ENCODE data around the gene MYMX.

DNA sequence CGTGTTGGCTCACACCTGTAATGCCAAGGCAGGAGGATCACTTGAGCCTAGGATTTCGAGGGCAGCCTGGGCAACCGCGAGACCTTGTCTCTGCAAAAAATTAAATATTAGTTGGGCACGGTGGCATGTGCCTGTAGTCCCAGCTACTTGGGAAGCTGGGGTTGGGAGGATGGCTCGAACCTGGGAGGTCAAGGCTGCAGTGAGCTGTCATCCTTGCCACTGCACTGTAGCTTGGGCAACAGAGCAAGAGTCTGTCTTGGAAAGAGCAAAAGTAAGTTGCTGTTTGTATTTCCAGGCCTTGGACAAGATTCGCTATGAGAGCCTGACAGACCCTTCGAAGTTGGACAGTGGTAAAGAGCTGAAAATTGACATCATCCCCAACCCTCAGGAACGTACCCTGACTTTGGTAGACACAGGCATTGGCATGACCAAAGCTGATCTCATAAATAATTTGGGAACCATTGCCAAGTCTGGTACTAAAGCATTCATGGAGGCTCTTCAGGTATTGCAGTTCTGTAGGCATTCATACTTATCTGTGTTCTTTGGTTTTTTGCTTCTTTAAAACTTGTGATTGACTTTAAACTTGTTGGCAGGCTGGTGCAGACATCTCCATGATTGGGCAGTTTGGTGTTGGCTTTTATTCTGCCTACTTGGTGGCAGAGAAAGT lies 32.5 kb downstream of the MYMX start:
- TF ChIP-seq, protein P1, sequence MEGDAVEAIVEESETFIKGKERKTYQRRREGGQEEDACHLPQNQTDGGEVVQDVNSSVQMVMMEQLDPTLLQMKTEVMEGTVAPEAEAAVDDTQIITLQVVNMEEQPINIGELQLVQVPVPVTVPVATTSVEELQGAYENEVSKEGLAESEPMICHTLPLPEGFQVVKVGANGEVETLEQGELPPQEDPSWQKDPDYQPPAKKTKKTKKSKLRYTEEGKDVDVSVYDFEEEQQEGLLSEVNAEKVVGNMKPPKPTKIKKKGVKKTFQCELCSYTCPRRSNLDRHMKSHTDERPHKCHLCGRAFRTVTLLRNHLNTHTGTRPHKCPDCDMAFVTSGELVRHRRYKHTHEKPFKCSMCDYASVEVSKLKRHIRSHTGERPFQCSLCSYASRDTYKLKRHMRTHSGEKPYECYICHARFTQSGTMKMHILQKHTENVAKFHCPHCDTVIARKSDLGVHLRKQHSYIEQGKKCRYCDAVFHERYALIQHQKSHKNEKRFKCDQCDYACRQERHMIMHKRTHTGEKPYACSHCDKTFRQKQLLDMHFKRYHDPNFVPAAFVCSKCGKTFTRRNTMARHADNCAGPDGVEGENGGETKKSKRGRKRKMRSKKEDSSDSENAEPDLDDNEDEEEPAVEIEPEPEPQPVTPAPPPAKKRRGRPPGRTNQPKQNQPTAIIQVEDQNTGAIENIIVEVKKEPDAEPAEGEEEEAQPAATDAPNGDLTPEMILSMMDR (IDR thresholded peaks at IDR 0.05) = no peak
- TF ChIP-seq, protein P2, sequence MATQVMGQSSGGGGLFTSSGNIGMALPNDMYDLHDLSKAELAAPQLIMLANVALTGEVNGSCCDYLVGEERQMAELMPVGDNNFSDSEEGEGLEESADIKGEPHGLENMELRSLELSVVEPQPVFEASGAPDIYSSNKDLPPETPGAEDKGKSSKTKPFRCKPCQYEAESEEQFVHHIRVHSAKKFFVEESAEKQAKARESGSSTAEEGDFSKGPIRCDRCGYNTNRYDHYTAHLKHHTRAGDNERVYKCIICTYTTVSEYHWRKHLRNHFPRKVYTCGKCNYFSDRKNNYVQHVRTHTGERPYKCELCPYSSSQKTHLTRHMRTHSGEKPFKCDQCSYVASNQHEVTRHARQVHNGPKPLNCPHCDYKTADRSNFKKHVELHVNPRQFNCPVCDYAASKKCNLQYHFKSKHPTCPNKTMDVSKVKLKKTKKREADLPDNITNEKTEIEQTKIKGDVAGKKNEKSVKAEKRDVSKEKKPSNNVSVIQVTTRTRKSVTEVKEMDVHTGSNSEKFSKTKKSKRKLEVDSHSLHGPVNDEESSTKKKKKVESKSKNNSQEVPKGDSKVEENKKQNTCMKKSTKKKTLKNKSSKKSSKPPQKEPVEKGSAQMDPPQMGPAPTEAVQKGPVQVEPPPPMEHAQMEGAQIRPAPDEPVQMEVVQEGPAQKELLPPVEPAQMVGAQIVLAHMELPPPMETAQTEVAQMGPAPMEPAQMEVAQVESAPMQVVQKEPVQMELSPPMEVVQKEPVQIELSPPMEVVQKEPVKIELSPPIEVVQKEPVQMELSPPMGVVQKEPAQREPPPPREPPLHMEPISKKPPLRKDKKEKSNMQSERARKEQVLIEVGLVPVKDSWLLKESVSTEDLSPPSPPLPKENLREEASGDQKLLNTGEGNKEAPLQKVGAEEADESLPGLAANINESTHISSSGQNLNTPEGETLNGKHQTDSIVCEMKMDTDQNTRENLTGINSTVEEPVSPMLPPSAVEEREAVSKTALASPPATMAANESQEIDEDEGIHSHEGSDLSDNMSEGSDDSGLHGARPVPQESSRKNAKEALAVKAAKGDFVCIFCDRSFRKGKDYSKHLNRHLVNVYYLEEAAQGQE (IDR thresholded peaks at IDR 0.05; ENCODE audit: insufficient read depth in 1 of 2, low read depth in 2 of 2, low read length in 1 of 2) = no peak
